ENCODE measurements around the gene PXDN.
"Not testable (repeated sequence)": the region's sequence is repeated elsewhere in the genome, so short reads cannot be mapped to it uniquely, and the experiment has no call there.

The PXDN gene

DNA sequence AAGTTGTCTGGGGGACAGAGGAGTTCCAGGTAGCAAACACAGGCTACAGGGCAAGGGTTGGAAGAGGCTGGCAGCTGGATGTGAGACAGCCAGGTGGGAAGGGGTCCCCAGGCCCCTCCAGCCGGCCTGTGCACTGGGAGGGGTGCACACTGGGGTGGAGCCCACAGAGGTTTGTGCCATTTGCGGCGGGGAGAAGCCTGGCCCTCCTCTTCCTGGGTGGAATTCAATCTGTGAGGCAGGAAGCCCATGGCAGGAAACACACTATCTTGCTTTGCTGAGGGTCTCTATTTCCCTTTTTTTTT, 63.3 kb downstream of the PXDN start:
- DNase-seq (ENCODE audit: low read depth): no peak

DNA sequence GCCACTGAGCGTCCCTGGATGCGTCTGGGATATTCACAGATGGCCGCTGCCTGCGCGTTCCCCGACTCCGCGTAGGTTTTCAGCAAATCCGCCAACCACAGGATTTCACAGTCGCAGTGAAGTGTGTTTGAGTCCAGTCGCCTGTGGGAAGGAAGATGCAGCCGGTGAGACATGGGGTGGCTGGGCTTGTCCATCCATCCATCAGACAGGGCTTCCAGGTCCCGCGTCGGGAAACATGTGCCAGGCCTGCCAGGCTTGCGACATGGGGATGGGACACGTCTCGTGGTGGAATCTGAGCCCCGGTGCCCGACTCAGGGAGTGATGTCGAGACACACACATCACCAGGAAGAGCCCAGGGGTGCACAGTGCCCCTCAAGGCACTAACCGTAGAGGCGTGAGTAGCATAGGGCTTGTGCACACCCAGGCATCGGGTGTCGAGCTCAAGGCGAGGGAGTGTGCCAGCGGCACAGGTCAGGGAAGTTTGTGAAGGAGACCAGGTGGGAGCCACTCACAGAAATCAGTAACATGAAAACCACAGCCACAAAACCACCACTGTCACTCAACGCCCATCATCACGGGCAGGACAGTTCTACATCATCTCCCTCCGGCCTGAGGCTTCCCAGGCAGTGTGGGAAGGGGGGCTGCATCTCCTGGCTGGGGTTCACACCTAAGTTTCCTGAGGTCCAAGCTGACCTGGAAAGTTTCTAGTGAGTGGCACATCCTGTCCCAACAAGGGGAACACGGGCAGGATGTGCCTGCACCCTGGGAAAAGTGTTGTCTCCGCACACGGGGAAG, 63.9 kb downstream of the PXDN start:
- no peak for DNase-seq (ENCODE audit: low read depth)

DNA sequence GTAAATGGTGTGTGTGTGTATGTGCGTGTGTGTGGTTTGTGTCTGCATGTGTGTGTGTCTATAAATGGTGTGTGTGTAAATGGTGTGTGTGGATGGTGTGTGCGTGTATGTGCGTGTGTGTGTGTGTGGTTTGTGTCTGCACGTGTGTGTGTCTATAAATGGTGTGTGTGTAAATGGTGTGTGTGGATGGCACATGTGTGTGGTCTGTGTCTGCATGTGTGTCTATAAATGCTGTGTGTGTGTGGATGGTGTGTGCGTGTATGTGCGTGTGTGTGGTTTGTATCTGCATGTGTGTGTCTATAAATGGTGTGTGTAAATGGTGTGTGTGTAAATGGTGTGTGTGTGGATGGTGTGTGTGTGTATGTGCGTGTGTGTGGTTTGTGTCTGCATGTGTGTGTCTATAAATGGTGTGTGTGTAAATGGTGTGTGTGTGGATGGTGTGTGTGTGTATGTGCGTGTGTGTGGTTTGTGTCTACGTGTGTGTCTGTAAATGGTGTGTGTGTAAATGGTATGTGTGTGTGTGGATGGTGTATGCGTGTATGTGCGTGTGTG, 64.8 kb downstream of the PXDN start:
- DNase-seq (ENCODE audit: low read depth): not testable (repeated sequence)

DNA sequence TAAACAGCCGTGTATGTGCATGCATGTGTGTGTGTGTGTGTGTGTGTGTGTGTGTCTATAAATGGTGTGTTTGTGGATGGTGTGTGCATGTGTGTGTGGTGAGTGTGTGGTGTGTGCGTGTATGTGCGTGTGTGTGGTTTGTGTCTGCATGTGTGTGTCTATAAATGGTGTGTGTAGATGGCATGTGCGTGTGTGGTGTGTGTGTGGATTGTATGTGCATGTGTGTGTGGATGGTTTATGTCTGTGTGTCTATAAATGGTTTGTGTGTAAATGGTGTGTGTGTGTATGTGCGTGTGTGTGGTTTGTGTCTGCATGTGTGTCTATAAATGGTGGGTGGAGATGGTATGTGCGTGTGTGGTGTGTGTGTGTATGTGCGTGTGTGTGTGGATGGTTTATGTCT, 65.2 kb downstream of the PXDN start:
- DNase-seq (ENCODE audit: low read depth): not testable (repeated sequence)

DNA sequence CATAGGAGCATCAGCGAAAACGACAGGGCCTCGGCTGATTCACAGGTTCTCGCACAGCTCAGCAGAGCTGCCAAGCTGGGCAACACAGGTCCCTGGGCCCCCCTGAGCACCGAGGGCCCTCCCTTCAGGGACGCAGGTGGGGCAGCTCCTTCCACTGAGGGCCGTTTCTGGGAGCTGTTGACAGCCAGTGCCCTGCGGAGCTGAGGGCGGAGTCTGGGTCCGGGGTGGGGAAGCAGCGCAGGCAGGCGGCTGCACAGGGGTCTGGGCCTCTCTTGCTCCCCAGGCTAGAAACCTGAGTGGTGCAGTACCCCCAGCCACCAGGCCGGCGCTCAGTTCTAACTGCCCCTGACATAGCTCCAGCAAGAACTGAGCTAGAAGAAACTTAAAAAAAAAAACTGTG, 65.7 kb downstream of the PXDN start:
- no peak for DNase-seq (ENCODE audit: low read depth)

DNA sequence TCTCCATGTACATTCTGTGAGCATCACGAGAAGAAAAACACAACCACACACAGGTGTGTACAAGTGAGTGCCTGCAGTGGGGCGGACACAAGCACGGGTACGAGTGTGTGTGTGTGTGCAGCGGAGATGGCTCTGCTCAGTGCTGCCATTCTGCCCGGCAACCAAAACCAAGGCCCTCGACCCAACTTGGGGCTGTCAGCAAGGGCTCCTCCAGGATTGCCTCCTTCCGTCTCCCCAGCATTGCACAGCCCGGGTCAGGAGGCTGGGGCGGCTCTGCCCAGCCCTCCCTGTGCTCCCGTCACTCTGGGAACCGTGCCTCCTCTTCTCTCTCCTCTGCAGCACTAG, 66.5 kb downstream of the PXDN start:
- no peak for DNase-seq (ENCODE audit: low read depth)

DNA sequence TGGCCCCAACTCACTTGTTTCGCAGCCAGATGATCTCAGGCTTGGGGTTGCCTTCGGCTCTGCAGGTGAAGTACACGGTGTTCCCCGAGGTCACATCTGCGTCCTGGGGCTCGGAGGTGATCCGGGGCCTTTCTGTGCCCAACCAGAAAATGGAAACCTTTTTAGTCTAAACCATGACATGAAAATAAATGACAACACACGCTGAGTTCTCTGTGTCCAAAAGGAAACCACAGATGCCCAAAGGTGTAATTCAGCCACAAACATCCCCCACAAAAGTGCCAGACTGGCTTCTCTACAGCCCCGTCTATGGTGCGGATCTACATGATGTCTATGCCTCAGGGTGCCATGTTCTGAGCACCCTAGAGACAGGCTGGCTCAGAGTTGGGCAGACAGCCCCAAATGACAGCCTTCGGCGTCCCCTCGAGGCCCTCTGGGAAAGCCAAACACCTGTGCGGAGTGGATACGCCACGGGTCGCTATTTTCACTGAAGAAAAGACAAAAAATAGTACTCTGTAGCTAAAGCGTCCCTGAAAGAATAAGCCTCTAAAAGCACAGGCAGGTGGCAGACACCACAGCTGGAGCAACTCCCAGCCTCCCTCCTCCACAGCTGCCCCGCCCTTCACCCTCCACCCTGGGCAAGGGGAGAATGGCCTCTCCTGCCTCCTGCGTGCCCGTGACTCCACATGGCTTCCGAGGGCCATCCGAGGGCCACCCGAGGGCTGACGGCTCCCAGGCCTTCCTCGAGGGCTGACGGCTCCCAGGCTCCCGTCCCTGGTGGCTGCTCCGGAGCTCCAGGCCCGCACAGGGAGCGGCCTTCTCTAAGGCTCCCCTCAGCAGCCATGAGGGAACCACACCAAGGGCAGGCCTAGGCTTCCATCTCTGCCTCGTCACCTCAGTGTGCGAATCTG, 67.1 kb downstream of the PXDN start:
- no peak for DNase-seq (ENCODE audit: low read depth)

DNA sequence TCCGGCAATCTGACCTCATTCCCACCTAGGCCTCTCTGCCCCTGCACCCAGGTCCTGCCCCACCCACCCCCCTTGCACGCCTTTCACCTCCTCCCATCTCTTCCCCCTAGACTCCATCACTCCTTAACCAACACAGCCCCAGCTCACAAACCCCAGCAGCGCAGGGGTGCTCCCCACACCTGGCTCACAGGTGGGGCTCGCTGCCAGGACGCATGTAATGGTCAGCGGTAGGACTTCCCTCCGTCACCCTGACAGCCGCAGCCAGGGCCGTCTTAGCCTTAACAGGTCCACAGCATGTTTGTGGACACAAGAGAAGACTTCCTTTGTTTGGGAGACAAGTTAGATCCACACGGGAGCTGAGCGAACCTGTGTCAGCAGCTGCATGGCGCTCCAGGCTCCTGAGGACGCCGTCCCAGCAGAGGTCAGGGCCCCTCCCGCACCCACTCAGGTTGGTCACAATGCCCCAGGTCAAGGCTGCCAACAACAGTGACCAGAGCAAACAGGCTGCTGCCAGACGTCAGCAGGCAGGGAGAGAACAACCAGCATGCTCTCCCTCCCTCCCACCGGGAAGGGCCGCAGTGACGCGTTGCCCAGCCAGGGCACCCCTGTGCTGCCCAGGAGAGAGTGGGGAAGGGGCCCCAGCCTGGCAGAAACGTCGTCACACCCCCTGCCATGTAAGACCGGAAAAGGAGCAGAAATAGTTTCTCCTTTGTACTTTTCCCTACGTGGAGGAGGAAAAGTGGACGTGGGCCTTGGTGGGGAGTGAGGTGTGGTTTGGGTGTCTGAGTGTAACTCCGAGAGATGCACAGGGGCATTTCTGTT, 68.0 kb downstream of the PXDN start:
- DNase-seq (ENCODE audit: low read depth): no peak

DNA sequence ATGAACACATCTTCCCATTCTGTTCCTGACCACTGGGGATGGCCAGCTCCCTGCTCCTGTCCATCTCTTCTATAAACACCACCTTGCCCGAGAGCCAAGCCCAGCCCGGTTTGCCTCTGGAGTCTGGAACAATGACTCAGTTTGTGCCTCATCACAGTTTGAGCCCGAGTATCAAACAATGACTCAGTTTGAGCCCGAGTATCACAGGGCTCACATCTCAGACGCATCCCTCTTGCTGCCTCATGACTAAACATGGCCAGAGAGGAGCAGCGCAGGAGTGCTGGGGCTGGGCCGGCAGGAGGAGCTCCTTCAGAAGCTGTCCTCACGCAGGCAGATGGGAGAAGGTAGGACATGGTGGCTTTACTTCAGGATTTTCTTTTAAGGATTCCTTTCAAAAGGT, 68.7 kb downstream of the PXDN start:
- peak; percentile 90 for DNase-seq (ENCODE audit: low read depth)

DNA sequence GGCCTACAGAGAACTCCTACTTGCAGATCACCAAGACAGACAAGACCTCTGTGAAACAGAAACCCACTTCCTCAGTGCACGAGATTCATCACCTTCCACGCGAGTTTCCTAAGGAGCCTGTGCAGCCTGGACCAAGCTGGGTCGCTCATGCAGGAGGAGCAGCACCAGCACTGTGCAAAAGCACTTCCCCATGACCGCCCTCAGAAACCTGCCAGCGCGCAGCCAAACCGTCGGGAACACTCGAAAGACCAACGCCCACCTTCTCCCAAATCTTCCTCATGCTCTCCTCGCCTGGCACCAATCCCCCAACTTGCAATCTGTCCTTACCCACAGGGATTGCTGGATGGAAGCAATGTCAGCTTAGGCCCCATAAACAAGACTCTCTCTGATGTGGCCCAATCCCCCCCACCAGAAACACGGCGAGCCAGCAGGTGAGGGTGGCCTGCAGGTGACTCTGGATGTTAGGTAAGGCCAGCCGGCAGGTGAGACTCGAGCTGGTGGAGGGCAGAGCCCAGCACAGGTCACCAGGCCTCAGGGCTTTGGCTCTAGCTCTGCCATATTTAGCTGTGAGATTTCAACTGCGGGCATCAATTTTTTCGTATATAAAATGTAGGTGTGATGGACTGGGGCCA, 69.4 kb downstream of the PXDN start:
- DNase-seq (ENCODE audit: low read depth): no peak

DNA sequence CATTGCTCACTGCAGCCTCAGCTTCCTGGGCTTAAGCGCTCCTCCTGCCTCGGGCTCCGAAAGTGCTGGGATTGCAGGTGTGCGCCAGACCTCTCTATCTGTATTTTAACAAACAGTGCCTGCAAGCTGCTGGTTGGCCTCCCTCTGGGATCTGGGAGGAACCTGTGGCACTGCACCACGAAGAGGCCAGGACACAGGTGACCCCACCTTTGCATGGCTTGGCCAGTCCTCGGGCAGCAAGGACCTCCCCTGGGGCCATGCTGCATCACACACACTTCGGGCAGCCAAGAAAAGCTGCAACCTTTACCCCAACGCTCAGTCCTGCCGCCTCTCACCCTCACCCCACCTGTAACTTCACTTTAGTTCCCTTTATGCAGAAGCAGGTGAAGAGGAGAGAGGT, 70.0 kb downstream of the PXDN start:
- no peak for DNase-seq (ENCODE audit: low read depth)

DNA sequence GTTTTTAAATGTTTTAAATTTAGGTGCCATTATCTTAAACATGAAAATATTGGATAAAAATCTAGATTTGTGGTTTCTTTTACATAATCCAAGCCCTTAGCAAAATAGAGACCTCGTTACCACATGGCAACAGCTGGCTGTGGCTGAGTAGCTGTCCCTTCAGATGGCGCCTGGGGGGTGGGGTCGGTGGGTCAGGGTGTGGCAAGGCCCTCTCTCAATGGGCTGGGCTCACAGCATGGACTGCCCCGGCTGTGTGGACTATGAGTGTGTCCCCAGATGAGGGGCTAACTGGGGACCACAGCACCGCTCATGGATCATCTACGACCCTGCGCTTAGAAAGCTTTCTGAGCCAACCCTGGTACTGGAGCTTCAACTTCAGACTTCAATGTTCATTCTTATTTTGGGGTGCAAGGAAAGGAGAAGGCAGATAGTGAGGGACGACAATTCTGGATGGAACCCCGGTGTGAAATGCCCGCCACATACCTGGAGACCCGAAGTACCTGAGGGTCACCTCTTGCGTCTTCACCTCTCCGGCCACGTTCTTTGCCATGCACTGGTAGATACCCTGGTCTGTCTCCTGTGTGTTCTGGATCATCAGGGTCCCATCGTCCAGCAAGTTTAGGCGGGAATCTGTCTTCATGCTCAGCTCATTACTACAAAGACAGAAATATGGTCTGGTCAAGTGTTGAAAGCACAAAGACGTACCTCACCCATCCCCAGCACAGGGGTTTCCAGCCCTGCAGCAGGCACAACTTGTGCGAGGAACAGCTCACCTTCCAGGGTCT, 71.0 kb downstream of the PXDN start:
- DNase-seq (ENCODE audit: low read depth): no peak

DNA sequence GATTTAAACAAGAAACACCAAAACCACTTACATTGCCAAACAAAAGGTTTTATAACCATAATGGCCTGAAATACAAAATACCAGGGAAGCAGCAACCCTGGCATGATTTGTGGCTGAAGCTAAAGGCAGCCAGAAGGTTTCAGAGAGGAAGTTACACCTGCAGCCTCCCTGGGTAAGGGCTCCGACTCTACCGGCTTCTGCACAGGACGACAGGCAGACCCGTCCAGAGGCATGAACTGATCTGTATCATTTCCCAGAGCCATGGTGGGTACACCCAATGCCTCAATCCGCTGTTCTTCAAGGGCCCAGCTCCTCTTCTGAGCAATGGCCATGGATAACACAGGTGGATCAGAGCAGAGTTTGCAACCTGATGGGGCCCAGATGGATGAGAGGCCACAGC, 71.6 kb downstream of the PXDN start:
- DNase-seq (ENCODE audit: low read depth): no peak

DNA sequence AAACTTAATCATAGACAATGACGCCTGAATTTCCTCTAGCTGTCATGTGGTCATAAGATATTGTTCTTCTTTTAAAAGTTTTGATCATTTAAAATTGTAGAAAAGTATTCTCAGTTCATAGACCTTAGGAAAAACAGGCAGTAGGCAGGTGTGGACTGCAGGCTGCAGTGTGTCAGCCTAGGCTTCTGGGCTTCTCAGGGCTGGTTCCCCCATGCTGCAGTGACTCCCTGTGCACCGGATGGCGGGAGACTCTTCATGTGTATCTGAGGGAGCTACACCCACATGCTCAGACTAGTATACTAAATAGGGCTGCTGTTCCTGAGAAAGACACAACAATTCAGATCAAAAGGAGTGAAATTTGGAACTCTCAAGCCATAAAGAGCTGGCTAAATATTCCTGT, 72.4 kb downstream of the PXDN start:
- no peak for DNase-seq (ENCODE audit: low read depth)

DNA sequence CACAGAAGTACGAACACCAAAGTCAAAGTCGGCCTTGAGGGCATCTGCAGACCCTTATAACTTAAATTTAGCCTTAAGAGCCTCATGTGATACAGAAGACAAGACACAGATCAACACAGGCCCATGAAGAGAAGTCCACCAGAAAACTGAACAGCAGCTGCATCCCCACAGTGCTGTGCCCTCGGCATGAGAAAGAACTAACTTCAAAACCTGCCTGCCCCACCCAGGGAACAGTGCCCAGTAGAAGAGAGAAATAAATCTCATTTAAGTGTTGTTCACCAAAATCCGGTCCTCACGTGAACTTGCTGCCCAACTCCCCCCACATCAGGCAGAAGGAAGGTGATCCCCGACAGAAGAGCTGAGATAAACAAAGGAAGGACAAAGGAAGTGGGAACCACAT, 73.7 kb downstream of the PXDN start:
- DNase-seq (ENCODE audit: low read depth): no peak

DNA sequence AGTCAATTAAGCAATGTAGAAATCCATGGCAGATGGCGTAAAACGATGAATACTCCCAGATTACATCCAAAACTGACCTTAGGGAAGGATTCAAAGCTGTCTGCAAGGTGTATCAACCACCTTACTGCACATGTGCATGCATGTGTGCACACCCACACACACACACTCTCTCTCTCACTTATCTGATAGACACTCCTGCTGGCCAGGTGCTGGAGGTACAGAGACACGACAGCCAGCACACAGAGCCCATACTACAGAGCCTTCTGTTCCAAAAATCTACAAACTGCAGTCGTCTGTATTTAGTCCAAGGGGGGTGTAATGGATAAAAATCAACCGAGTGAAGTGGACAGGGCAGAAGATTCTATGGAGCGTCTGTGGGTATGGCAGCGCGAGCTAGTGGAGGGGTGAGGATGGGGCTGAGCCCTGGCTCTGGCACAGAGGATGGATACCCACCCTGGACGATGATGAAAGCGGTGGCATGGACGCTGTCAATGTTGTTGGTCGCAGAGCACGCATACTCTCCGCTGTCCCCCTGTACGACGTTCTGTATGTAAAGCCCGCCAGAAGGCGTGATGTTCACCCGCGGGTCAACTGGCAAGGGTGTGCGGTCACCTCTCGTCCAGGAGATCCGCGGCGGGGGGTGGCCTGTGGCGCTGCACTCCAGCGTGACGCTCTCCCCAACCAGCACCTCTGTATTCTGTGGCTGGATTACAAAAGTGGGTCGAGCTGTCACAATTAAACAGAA, 78.4 kb downstream of the PXDN start:
- DNase-seq (ENCODE audit: low read depth): no peak

DNA sequence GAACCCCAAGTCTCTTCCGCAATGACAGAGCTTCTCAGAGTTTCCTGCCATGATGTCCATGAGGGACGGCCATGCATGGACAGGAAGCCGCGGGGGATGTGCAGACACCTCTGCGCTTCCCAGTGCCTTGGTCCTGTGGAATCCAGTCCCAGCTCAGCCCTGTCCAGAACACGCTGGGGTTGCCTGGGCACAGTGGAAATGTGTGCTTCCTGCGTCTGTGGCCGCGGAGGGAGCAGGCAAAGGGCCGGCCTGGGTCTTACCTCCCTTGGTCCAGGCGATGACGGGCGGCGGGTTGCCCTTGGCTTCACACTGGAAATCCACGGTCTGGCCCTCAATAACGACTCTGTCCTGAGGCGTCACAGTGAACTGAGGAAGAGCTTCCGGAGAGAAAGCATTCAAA, 79.6 kb downstream of the PXDN start:
- no peak for DNase-seq (ENCODE audit: low read depth)

DNA sequence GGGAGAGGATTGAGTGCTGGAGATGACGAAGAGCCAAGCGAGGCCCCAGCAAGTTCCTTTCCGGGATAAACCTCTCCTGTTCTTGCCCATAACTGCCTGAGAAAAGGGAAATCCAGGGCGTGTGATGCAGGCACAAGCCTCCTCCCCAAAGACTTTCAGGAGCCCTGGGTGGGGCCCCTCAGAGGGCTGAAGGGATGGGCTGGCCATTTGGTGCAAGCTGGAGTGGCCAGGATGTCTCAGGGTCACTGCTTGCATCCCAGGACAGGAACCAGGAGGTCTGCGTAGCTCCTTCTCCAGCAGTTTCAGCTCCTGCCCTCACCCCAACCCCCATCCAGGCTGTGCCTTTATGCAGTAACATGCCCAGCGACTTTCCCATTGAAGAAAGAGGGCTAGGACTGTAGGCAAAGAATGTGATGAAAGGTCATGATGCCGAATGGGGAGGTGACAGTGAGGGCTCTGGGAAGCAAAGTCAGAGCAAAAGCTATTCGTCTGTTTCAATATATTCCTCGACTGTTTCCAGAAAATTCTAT, 80.2 kb downstream of the PXDN start:
- no peak for DNase-seq (ENCODE audit: low read depth)

DNA sequence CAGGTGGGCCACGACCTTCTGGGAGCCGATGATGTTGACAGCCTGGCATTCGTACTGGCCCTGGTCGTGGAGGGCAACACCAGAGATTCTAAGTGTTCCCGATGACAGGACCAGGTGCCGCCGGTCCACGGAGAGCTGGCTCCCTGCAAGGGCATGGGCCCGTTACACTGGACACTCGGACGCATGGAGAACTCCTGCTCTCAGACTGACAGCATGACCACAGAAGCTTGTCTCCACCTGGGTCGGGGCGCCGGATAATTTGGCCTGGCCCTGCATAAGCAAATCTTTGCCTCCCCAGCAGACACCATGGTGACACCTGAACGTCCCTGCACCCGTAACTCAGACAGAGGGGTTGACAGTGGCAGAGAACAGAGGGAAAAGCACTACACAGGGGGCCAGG, 80.7 kb downstream of the PXDN start:
- no peak for DNase-seq (ENCODE audit: low read depth)

DNA sequence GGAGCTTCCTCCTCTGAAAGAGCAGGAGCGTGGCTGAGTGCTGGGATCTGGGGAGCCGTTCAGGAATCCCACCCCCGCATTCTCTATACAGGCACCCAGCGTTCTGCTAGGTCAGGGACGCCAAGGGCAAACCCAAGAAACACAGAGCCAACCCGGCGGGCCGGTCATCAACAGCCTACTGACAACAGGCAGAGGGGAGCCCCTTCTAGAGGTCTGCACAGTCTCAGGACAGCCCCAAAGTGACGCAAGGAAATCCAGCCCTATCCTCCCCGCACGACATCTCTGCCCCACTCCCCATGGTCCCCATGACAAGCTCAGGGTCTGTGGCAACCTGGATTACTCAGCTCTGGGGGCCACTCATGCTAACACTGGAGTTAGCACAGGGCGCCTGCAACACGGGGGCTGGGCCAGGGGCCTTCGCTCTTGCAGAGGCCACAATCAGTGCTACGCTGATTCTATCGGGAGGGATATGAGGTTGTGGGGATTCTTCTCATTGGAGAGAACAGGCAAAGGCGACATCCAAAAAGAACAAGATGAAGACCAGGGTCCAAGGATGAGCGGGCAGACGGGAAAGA, 81.6 kb downstream of the PXDN start:
- no peak for DNase-seq (ENCODE audit: low read depth)
